WTC11 (cell line): ENCODE data around the gene KRT23. TPM values are rescaled to one million over a fixed set of nuclear protein-coding genes. Genes with fewer than 3 reads are reported as not detected.

Experiments
- ATAC-seq: fragments of 200-7000 bp; cut with Tn5 transposase; 2 replicates; pipeline ENCODE4 v1.10.0; 2021; ENCODE audit warnings: mild to moderate bottlenecking, moderate library complexity
- CTCF ChIA-PET: fragments of 300-600 bp; sonication (Branson Sonifier 250); formaldehyde crosslinking; loops from one replicate; lab custom pipeline; 2021; ENCODE audit warnings: antibody characterized with exemption; lab: Charles Lee
- POLR2A ChIA-PET: fragments of 350-600 bp; sonication (Branson Sonifier 250); formaldehyde crosslinking; loops from one replicate; lab custom pipeline; 2021; ENCODE audit warnings: antibody characterized with exemption; lab: Charles Lee
- DNase-seq: peaks from one replicate; pipeline ENCODE4 v3.0.0; 2021; ENCODE audit warnings: low spot score
- H3K27ac Mint-ChIP-seq: 2 replicates; pipeline ENCODE4 v1.8.0; 2021; ENCODE audit warnings: mixed read lengths
- H3K27me3 Mint-ChIP-seq: 2 replicates; pipeline ENCODE4 v1.8.0; 2021; ENCODE audit warnings: low read depth, mild to moderate bottlenecking, moderate library complexity, mixed read lengths
- H3K36me3 Mint-ChIP-seq: 2 replicates; pipeline ENCODE4 v1.8.0; 2021; ENCODE audit warnings: mixed read lengths
- H3K4me1 Mint-ChIP-seq: 2 replicates; pipeline ENCODE4 v1.8.0; 2022; ENCODE audit warnings: mixed read lengths
- H3K4me3 Mint-ChIP-seq: 2 replicates; pipeline ENCODE4 v1.8.0; 2021; ENCODE audit warnings: mild to moderate bottlenecking, moderate library complexity, mixed read lengths
- H3K9me3 Mint-ChIP-seq: 2 replicates; pipeline ENCODE4 v1.8.0; 2021; ENCODE audit warnings: mixed read lengths
- NFYB ChIP-seq: sonication (generic); formaldehyde crosslinking; conservative IDR thresholded peaks from 2 replicates; pipeline ENCODE4 v1.8.0; 2022; ENCODE audit warnings: low read depth, missing genetic modification reagents
- SMAD4 ChIP-seq: sonication (generic); formaldehyde crosslinking; IDR thresholded peaks from 2 replicates; pipeline ENCODE4 v1.8.0; 2022; ENCODE audit warnings: mild to moderate bottlenecking, missing genetic modification reagents
- SP1 ChIP-seq: sonication (generic); formaldehyde crosslinking; conservative IDR thresholded peaks from 2 replicates; pipeline ENCODE4 v1.8.1; 2022; ENCODE audit warnings: missing genetic modification reagents
- TEAD1 ChIP-seq: sonication (generic); formaldehyde crosslinking; IDR thresholded peaks from 2 replicates; pipeline ENCODE4 v1.8.0; 2022; ENCODE audit warnings: mild to moderate bottlenecking, missing genetic modification reagents
- total RNA-seq: library from RNA; stranded (reverse); gene quantifications from 3 replicates; pipeline ENCODE4 v1.2.3, GENCODE V29; 2021
- TF ChIP-seq, protein P1 (sequence below): sonication (generic); formaldehyde crosslinking; IDR thresholded peaks from 2 replicates; pipeline ENCODE4 v1.8.1; 2023; ENCODE audit warnings: mild to moderate bottlenecking, missing genetic modification reagents, moderate library complexity
- TF ChIP-seq, protein P2 (sequence below): sonication (generic); formaldehyde crosslinking; IDR thresholded peaks from 2 replicates; pipeline ENCODE4 v1.8.1; 2023; ENCODE audit warnings: mild to moderate bottlenecking, missing genetic modification reagents
- TF ChIP-seq, protein P3 (sequence below): fragments of 250-450 bp; sonication (Bioruptor Pico); IDR thresholded peaks from 2 replicates; pipeline ENCODE4 v1.8.0; 2021; ENCODE audit warnings: mild to moderate bottlenecking
- TF ChIP-seq, protein P4 (sequence below): sonication (generic); formaldehyde crosslinking; IDR thresholded peaks from 2 replicates; pipeline ENCODE4 v1.8.0; 2022; ENCODE audit warnings: missing genetic modification reagents
- TF ChIP-seq, protein P5 (sequence below): fragments of 250-450 bp; sonication (Bioruptor Pico); IDR thresholded peaks from 2 replicates; pipeline ENCODE4 v1.9.0; 2021; ENCODE audit warnings: mild to moderate bottlenecking
- TF ChIP-seq, protein P6 (sequence below): fragments of 250-450 bp; sonication (Bioruptor Pico); IDR thresholded peaks from 2 replicates; pipeline ENCODE4 v1.9.0; 2021; ENCODE audit warnings: mild to moderate bottlenecking, borderline replicate concordance

Gene KRT23
- total RNA-seq, 1 experiment from 2014 or later: not detected

DNA sequence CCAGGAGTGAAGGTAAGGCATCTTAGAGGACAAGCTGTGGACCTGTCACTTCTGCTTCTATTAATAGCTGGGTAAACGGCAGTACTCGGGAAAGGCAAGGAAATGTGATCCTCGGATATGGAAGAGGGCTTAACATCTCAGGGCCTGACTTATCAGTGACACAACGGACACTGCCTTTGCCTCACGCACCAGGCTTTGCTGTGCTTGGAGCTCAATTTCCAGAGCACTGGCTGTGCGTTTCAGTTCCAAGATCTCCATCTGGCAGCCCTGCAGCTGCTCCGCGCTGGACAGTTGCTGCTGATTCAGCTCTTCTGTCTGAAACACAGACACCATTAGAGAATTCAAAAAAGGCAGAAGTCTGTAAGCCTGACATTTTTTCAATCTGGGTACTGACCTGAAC, 43.1 kb upstream of the KRT23 start:
- no peak for DNase-seq
- no peaks in the 10 kb centered on the region for H3K9me3 Mint-ChIP-seq
- TF ChIP-seq SMAD4 (CRISPR knock-in tag): no peak
- no peak for TF ChIP-seq TEAD1 (CRISPR knock-in tag)
- no peak for TF ChIP-seq NFYB (CRISPR knock-in tag)
- TF ChIP-seq, protein P1, sequence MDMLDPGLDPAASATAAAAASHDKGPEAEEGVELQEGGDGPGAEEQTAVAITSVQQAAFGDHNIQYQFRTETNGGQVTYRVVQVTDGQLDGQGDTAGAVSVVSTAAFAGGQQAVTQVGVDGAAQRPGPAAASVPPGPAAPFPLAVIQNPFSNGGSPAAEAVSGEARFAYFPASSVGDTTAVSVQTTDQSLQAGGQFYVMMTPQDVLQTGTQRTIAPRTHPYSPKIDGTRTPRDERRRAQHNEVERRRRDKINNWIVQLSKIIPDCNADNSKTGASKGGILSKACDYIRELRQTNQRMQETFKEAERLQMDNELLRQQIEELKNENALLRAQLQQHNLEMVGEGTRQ (CRISPR knock-in tag): no peak
- TF ChIP-seq, protein P2, sequence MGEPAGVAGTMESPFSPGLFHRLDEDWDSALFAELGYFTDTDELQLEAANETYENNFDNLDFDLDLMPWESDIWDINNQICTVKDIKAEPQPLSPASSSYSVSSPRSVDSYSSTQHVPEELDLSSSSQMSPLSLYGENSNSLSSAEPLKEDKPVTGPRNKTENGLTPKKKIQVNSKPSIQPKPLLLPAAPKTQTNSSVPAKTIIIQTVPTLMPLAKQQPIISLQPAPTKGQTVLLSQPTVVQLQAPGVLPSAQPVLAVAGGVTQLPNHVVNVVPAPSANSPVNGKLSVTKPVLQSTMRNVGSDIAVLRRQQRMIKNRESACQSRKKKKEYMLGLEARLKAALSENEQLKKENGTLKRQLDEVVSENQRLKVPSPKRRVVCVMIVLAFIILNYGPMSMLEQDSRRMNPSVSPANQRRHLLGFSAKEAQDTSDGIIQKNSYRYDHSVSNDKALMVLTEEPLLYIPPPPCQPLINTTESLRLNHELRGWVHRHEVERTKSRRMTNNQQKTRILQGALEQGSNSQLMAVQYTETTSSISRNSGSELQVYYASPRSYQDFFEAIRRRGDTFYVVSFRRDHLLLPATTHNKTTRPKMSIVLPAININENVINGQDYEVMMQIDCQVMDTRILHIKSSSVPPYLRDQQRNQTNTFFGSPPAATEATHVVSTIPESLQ: no peak
- TF ChIP-seq, protein P3, sequence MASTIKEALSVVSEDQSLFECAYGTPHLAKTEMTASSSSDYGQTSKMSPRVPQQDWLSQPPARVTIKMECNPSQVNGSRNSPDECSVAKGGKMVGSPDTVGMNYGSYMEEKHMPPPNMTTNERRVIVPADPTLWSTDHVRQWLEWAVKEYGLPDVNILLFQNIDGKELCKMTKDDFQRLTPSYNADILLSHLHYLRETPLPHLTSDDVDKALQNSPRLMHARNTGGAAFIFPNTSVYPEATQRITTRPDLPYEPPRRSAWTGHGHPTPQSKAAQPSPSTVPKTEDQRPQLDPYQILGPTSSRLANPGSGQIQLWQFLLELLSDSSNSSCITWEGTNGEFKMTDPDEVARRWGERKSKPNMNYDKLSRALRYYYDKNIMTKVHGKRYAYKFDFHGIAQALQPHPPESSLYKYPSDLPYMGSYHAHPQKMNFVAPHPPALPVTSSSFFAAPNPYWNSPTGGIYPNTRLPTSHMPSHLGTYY (CRISPR knock-in tag): no peak
- TF ChIP-seq, protein P4, sequence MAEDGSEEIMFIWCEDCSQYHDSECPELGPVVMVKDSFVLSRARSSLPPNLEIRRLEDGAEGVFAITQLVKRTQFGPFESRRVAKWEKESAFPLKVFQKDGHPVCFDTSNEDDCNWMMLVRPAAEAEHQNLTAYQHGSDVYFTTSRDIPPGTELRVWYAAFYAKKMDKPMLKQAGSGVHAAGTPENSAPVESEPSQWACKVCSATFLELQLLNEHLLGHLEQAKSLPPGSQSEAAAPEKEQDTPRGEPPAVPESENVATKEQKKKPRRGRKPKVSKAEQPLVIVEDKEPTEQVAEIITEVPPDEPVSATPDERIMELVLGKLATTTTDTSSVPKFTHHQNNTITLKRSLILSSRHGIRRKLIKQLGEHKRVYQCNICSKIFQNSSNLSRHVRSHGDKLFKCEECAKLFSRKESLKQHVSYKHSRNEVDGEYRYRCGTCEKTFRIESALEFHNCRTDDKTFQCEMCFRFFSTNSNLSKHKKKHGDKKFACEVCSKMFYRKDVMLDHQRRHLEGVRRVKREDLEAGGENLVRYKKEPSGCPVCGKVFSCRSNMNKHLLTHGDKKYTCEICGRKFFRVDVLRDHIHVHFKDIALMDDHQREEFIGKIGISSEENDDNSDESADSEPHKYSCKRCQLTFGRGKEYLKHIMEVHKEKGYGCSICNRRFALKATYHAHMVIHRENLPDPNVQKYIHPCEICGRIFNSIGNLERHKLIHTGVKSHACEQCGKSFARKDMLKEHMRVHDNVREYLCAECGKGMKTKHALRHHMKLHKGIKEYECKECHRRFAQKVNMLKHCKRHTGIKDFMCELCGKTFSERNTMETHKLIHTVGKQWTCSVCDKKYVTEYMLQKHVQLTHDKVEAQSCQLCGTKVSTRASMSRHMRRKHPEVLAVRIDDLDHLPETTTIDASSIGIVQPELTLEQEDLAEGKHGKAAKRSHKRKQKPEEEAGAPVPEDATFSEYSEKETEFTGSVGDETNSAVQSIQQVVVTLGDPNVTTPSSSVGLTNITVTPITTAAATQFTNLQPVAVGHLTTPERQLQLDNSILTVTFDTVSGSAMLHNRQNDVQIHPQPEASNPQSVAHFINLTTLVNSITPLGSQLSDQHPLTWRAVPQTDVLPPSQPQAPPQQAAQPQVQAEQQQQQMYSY (CRISPR knock-in tag): no peak
- TF ChIP-seq, protein P5, sequence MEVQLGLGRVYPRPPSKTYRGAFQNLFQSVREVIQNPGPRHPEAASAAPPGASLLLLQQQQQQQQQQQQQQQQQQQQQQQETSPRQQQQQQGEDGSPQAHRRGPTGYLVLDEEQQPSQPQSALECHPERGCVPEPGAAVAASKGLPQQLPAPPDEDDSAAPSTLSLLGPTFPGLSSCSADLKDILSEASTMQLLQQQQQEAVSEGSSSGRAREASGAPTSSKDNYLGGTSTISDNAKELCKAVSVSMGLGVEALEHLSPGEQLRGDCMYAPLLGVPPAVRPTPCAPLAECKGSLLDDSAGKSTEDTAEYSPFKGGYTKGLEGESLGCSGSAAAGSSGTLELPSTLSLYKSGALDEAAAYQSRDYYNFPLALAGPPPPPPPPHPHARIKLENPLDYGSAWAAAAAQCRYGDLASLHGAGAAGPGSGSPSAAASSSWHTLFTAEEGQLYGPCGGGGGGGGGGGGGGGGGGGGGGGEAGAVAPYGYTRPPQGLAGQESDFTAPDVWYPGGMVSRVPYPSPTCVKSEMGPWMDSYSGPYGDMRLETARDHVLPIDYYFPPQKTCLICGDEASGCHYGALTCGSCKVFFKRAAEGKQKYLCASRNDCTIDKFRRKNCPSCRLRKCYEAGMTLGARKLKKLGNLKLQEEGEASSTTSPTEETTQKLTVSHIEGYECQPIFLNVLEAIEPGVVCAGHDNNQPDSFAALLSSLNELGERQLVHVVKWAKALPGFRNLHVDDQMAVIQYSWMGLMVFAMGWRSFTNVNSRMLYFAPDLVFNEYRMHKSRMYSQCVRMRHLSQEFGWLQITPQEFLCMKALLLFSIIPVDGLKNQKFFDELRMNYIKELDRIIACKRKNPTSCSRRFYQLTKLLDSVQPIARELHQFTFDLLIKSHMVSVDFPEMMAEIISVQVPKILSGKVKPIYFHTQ: no peak
- TF ChIP-seq, protein P6, sequence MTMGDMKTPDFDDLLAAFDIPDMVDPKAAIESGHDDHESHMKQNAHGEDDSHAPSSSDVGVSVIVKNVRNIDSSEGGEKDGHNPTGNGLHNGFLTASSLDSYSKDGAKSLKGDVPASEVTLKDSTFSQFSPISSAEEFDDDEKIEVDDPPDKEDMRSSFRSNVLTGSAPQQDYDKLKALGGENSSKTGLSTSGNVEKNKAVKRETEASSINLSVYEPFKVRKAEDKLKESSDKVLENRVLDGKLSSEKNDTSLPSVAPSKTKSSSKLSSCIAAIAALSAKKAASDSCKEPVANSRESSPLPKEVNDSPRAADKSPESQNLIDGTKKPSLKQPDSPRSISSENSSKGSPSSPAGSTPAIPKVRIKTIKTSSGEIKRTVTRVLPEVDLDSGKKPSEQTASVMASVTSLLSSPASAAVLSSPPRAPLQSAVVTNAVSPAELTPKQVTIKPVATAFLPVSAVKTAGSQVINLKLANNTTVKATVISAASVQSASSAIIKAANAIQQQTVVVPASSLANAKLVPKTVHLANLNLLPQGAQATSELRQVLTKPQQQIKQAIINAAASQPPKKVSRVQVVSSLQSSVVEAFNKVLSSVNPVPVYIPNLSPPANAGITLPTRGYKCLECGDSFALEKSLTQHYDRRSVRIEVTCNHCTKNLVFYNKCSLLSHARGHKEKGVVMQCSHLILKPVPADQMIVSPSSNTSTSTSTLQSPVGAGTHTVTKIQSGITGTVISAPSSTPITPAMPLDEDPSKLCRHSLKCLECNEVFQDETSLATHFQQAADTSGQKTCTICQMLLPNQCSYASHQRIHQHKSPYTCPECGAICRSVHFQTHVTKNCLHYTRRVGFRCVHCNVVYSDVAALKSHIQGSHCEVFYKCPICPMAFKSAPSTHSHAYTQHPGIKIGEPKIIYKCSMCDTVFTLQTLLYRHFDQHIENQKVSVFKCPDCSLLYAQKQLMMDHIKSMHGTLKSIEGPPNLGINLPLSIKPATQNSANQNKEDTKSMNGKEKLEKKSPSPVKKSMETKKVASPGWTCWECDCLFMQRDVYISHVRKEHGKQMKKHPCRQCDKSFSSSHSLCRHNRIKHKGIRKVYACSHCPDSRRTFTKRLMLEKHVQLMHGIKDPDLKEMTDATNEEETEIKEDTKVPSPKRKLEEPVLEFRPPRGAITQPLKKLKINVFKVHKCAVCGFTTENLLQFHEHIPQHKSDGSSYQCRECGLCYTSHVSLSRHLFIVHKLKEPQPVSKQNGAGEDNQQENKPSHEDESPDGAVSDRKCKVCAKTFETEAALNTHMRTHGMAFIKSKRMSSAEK (CRISPR knock-in tag): no peak
- no peak for TF ChIP-seq SP1 (CRISPR knock-in tag)
- TF ChIP-seq, all 79 proteins: peak for 0
- CTCF ChIA-PET: interaction anchor here (1.2 kb wide), 1 partner anchor 117 kb away, joined by 3 read pairs; no protein-coding TSS in a partner anchor
- H3K36me3 Mint-ChIP-seq: no peaks in the 10 kb centered on the region
- peaks cover 15% of the 10 kb centered on the region for H3K4me1 Mint-ChIP-seq
- no peak overlapping the region for H3K4me3 Mint-ChIP-seq
- H3K27me3 Mint-ChIP-seq: no peaks in the 10 kb centered on the region
- no peak for ATAC-seq
- POLR2A ChIA-PET: no interaction called here
- H3K27ac Mint-ChIP-seq: no peak overlapping the region
